Body of pancreas (tissue), 4 donors: ENCODE results near the gene ADRA2A. TPM values are rescaled to one million over a fixed set of nuclear protein-coding genes. Genes with fewer than 3 reads are reported as not detected.

Experiments used
- ATAC-seq: fragments of 150-250 bp; one replicate; pipeline ENCODE4 v1.9.1; 2016
- DNase-seq, 4 donors: peaks; one replicate each; pipeline ENCODE4 v3.0.0-alpha.2; 2019
- H3K27ac ChIP-seq, 4 donors: fragments of 200-600 bp; sonication (generic); 1 replicate in 3 of 4; 2 replicates in 1 of 4; pipeline versions ENCODE4 v1.5.1 to v1.6.1; 2016 to 2019; ENCODE audit warnings: mild to moderate bottlenecking in 1 of 4, mixed read lengths in 1 of 4, moderate library complexity in 1 of 4
- H3K27me3 ChIP-seq, 2 donors: fragments of 200-600 bp; sonication (generic); one replicate each; pipeline ENCODE4 v1.6.0; 2016; ENCODE audit warnings: mild to moderate bottlenecking in 1 of 2
- H3K36me3 ChIP-seq, 2 donors: fragments of 200-600 bp; sonication (generic); replicated peaks in 1 of 2; 2 replicates each; pipeline ENCODE4 v1.5.1; 2016; ENCODE audit warnings: low read depth in 2 of 2; ENCODE audit not compliant: insufficient read depth in 1 of 2
- H3K4me1 ChIP-seq: fragments of 200-600 bp; sonication (generic); one replicate; pipeline ENCODE4 v1.6.0; 2016
- H3K4me3 ChIP-seq, 2 donors: fragments of 200-600 bp; sonication (generic); 1 replicate in 1 of 2; 2 replicates in 1 of 2; pipeline ENCODE4 v1.5.1; 2016 to 2019
- H3K9me3 ChIP-seq, 3 donors: fragments of 200-600 bp; sonication (generic); 1 replicate in 2 of 3; 2 replicates in 1 of 3; pipeline ENCODE4 v1.5.1; 2016
- POLR2A ChIP-seq, 3 donors: fragments of 450-650 bp; IDR thresholded peaks; one replicate each; pipeline ENCODE4 v1.6.1; 2016; ENCODE audit warnings: antibody characterized with exemption in 3 of 3, mild to moderate bottlenecking in 2 of 3
- WGBS, 2 donors: methylation state at CpG; one replicate each; pipeline ENCODE4 v1.1.5; 2017; 5-methylcytosine and 5-hydroxymethylcytosine counted together
- intact Hi-C: fragments of 100-400 bp; cut with DNase I; formaldehyde crosslinking; loops from one replicate; pipeline ENCODE4 v1.15.1; 2023
- total RNA-seq, 2 donors: library from RNA; depleted of rRNA; stranded (reverse); fragments of >200 nt; gene quantifications; one replicate each; pipeline ENCODE4 v1.1.0, GENCODE V29; 2016
- TF ChIP-seq, protein P1 (sequence below), 7 experiments: fragments of 450-650 bp in 4 of 7; fragments of 200-600 bp in 3 of 7; sonication (generic) in 3 of 7; IDR thresholded peaks; one replicate each; pipeline ENCODE4 v1.5.1; 2016 to 2019; ENCODE audit warnings: antibody characterized with exemption in 7 of 7

The ADRA2A gene
- total RNA-seq, 2 donors from 2014 or later, result 25.4 to 115 TPM

DNA sequence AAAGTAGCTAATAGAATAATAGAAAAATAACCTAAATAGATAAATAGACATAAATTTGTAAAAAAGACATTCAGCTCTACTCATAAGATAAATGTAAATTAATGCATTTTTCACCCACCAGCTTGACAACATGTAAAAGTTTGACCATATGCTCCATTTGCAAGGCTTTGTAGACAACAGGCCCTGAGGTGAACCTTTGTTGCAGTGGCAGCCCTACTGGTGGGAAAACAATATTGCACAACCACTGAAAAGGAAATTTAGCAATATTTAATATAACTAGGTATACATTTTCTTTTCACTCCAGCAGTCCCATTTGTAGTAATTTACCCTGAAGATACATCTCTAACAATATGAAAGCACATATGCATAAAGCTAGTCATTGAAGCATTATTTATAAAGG is 39.0 kb upstream of the ADRA2A start:
- Histone ChIP-seq H3K4me3 (no peak overlapping the region), H3K36me3 (no peaks in the 10 kb centered on the region), H3K9me3 (peaks cover 0 to 15% (median 0%) of the 10 kb centered on the region in 3 donors), H3K27me3 (no peaks in the 10 kb centered on the region), H3K4me1 (no peaks in the 10 kb centered on the region), H3K27ac (no peak overlapping the region)
- ATAC-seq, result no peak
- DNase-seq, result no peak
- no peak for TF ChIP-seq POLR2A (IDR thresholded peaks at IDR 0.05)
- TF ChIP-seq, protein P1, sequence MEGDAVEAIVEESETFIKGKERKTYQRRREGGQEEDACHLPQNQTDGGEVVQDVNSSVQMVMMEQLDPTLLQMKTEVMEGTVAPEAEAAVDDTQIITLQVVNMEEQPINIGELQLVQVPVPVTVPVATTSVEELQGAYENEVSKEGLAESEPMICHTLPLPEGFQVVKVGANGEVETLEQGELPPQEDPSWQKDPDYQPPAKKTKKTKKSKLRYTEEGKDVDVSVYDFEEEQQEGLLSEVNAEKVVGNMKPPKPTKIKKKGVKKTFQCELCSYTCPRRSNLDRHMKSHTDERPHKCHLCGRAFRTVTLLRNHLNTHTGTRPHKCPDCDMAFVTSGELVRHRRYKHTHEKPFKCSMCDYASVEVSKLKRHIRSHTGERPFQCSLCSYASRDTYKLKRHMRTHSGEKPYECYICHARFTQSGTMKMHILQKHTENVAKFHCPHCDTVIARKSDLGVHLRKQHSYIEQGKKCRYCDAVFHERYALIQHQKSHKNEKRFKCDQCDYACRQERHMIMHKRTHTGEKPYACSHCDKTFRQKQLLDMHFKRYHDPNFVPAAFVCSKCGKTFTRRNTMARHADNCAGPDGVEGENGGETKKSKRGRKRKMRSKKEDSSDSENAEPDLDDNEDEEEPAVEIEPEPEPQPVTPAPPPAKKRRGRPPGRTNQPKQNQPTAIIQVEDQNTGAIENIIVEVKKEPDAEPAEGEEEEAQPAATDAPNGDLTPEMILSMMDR (IDR thresholded peaks at IDR 0.05), result peak in 2 of 7 experiments; percentile 11 to 17
- intact Hi-C loops, result no loop called here

DNA sequence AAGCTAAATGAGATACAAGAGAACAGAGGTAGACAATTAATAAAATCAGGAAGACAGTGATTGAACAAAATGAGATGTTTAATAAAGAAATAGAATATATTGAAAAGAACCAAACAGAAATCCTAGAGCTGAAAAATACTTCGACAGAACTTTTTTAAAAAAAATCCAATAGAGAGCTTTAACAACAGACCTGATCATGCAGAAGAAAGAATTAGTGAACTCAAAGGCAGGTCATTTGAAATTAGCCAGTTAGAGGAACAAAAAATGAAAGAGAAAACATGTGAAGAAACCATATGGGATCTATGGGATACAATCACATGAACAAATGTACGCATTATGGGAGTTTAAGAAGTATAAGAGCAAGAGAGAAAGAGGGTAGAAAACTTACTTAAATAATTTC is 37.3 kb upstream of the ADRA2A start:
- Histone ChIP-seq H3K27ac (no peak overlapping the region), H3K4me3 (no peak overlapping the region), H3K27me3 (no peaks in the 10 kb centered on the region), H3K9me3 (peaks cover 0 to 8% (median 0%) of the 10 kb centered on the region in 3 donors), H3K36me3 (no peaks in the 10 kb centered on the region), H3K4me1 (no peaks in the 10 kb centered on the region)
- ATAC-seq (no peak), DNase-seq (no peak)
- TF ChIP-seq, protein P1 (IDR thresholded peaks at IDR 0.05), result no peak
- no peak for TF ChIP-seq POLR2A (IDR thresholded peaks at IDR 0.05)
- intact Hi-C loops, result no loop called here
- 69 to 73% methylated on average over 2 of the region's 2 CpGs for WGBS, 2 donors

DNA sequence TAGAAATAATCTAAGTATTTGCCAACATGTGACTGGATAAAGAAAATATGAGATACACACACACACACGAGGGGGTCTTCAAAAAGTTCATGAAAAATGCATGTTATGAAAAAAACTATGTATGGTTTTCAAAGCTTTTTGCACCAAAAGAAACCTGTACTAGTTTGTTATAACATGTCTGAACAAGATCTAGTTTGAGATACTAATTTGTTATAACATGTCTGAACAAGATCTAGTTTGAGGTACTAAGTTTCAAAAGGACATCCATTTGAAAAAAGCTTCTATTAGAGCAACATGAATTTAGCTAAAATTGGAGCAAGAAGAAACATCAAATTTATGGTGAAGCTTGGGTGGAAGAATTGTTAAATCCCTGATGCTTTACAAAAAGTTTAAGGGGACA is 19.8 kb upstream of the ADRA2A start:
- WGBS, 2 donors, result 50 to 52% methylated on average over 1 of the region's 1 CpG
- intact Hi-C loops, result no loop called here
- Histone ChIP-seq H3K9me3 (no peaks in the 10 kb centered on the region), H3K36me3 (no peaks in the 10 kb centered on the region), H3K4me1 (no peaks in the 10 kb centered on the region), H3K27me3 (no peaks in the 10 kb centered on the region), H3K4me3 (no peak overlapping the region), H3K27ac (no peak overlapping the region)
- no peak for DNase-seq
- TF ChIP-seq, protein P1 (IDR thresholded peaks at IDR 0.05), result no peak
- TF ChIP-seq POLR2A (IDR thresholded peaks at IDR 0.05), result no peak
- no peak for ATAC-seq

DNA sequence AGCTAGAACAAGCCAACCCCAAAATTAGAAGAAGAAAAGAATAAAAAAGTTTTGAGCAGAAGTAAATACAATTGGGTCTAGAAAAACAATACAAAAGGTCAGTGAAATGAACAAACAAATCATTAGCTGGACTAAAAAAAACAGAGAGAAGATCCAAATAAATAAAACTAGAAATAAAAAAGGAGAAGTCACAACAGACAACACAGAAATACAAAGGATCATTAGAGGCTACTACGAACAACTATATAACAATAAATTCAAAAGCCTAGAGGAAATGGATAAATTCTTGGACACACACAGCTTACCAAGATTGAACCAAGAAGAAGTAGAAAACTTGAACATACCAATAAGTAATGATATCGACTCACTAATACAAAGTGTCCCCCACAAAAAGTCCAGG is 13.4 kb upstream of the ADRA2A start:
- H3K9me3 ChIP-seq, result peaks cover 0 to 2% (median 0%) of the 10 kb centered on the region in 3 donors
- H3K4me3 ChIP-seq, result no peak overlapping the region
- H3K4me1 ChIP-seq, result no peaks in the 10 kb centered on the region
- H3K36me3 ChIP-seq, result no peaks in the 10 kb centered on the region
- ATAC-seq, result no peak
- no peak for DNase-seq
- TF ChIP-seq, protein P1 (IDR thresholded peaks at IDR 0.05), result no peak
- no peak for TF ChIP-seq POLR2A (IDR thresholded peaks at IDR 0.05)
- H3K27ac ChIP-seq, result no peak overlapping the region
- intact Hi-C loops, result no loop called here
- 82 to 92% methylated on average over 2 of the region's 2 CpGs for WGBS, 2 donors
- no peaks in the 10 kb centered on the region for H3K27me3 ChIP-seq

DNA sequence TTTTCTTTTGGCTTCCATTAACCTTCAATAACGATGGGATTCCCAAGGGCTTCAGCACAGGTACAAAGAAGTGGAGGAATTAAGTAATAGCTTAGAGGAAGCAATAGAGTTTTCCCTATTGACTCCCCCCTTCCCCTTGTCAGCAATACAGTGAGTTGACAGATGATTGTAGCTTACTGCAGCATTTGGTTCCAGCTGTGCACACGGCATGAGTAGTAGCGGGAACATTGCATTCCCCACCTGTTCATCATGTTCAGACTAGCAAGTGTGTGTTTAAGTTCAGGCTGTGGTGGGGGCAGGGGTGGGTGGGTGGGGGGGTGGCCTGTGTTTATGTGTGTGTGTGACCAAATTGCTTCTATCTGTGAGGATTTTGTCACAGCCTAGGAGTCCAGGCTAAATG is 4.6 kb upstream of the ADRA2A start:
- Histone ChIP-seq H3K27ac (no peak overlapping the region), H3K9me3 (no peaks in the 10 kb centered on the region), H3K27me3 (no peaks in the 10 kb centered on the region), H3K4me3 (no peak overlapping the region), H3K4me1 (no peaks in the 10 kb centered on the region), H3K36me3 (no peaks in the 10 kb centered on the region)
- ATAC-seq (no peak), DNase-seq (no peak)
- 57 to 64% methylated on average over 3 of the region's 3 CpGs for WGBS, 2 donors
- intact Hi-C loops, result loop anchor here (10.0 kb wide), 2 partner anchors 133 to 283 kb away; no protein-coding TSS in a partner anchor
- TF ChIP-seq POLR2A (IDR thresholded peaks at IDR 0.05), result no peak
- TF ChIP-seq, protein P1 (IDR thresholded peaks at IDR 0.05), result no peak
